GM23248 (cell line): ENCODE measurements around the gene GADD45G. TPM values are rescaled to one million over a fixed set of nuclear protein-coding genes. Genes with fewer than 3 reads are reported as not detected.

Experiments used
- DNase-seq: peaks from one replicate; pipeline ENCODE4 v3.0.0-alpha.2; 2015
- H2AFZ ChIP-seq: fragments of 200-600 bp; sonication (generic); 2 replicates; pipeline ENCODE4 v1.6.1; 2016; ENCODE audit warnings: antibody characterized with exemption
- H3F3A ChIP-seq: fragments of 200-600 bp; sonication (generic); 2 replicates; pipeline ENCODE4 v1.6.1; 2016; ENCODE audit warnings: mild to moderate bottlenecking, antibody characterized with exemption, mixed run types; ENCODE audit not compliant: insufficient read depth
- H3K27ac ChIP-seq: fragments of 200-600 bp; sonication (generic); 2 replicates; pipeline ENCODE4 v1.5.1; 2016; ENCODE audit warnings: mild to moderate bottlenecking
- H3K27me3 ChIP-seq: fragments of 200-600 bp; sonication (generic); replicated peaks from 2 replicates; pipeline ENCODE4 v1.6.1; 2016; ENCODE audit warnings: mild to moderate bottlenecking; ENCODE audit not compliant: insufficient read depth
- H3K36me3 ChIP-seq: fragments of 200-600 bp; sonication (generic); 2 replicates; pipeline ENCODE4 v1.6.1; 2016; ENCODE audit warnings: low read depth, mild to moderate bottlenecking
- H3K4me1 ChIP-seq: fragments of 200-600 bp; sonication (generic); 2 replicates; pipeline ENCODE4 v1.6.1; 2016; ENCODE audit warnings: mild to moderate bottlenecking; ENCODE audit not compliant: insufficient read depth
- H3K4me2 ChIP-seq: fragments of 200-600 bp; sonication (generic); one replicate; pipeline ENCODE4 v1.6.1; 2016; ENCODE audit warnings: mild to moderate bottlenecking; ENCODE audit not compliant: unreplicated experiment
- H3K4me3 ChIP-seq: fragments of 200-600 bp; sonication (generic); 2 replicates; pipeline ENCODE4 v1.5.1; 2016; ENCODE audit warnings: mild to moderate bottlenecking
- H3K79me2 ChIP-seq: fragments of 200-600 bp; sonication (generic); 2 replicates; pipeline ENCODE4 v1.6.1; 2016; ENCODE audit warnings: mild to moderate bottlenecking; ENCODE audit not compliant: insufficient read depth
- H3K9ac ChIP-seq: fragments of 200-600 bp; sonication (generic); 2 replicates; pipeline ENCODE4 v1.6.1; 2016; ENCODE audit warnings: mild to moderate bottlenecking
- H3K9me2 ChIP-seq: fragments of 200-600 bp; sonication (generic); 2 replicates; pipeline ENCODE4 v1.6.1; 2016; ENCODE audit warnings: mixed run types, mild to moderate bottlenecking, moderate library complexity; ENCODE audit not compliant: insufficient read depth
- H3K9me3 ChIP-seq: fragments of 200-600 bp; sonication (generic); one replicate; pipeline ENCODE4 v1.6.1; 2017; ENCODE audit warnings: low read depth
- H4K20me1 ChIP-seq: fragments of 200-600 bp; sonication (generic); 2 replicates; pipeline ENCODE4 v1.6.0; 2016; ENCODE audit not compliant: insufficient read depth
- EZH2 ChIP-seq: fragments of 200-600 bp; sonication (generic); IDR thresholded peaks from 2 replicates; pipeline ENCODE4 v1.6.1; 2018; ENCODE audit warnings: antibody characterized with exemption, mild to moderate bottlenecking; ENCODE audit not compliant: insufficient read depth, poor library complexity, severe bottlenecking
- EZH2phosphoT487 ChIP-seq: fragments of 200-600 bp; sonication (generic); IDR thresholded peaks from 2 replicates; pipeline ENCODE4 v1.6.1; 2018; ENCODE audit warnings: antibody characterized with exemption, moderate library complexity, mild to moderate bottlenecking, low read depth; ENCODE audit not compliant: insufficient read depth
- WGBS, 2 experiments: methylation state at CpG; one replicate each; pipeline ENCODE4 v1.1.6; 2015 to 2017; ENCODE audit warnings: low lambda C conversion rate in 2 of 2, low coverage in 1 of 2; ENCODE audit errors: missing lambda C conversion rate in 2 of 2; 5-methylcytosine and 5-hydroxymethylcytosine counted together
- in situ Hi-C: fragments of 300-500 bp; cut with MboI; formaldehyde crosslinking; loops from 2 replicates; pipeline ENCODE4 v1.15.0; 2020
- polyA plus RNA-seq: library from polyadenylated mRNA; unstranded; fragments of >200 nt; fragmentation: Nextera tagmentation; extraction: Ambion mirVana; gene quantifications from 2 replicates; pipeline ENCODE4 v1.2.1, GENCODE V29; 2016
- total RNA-seq: library from RNA; depleted of rRNA; stranded (reverse); fragments of >200 nt; shearing (Covaris generic); gene quantifications from 2 replicates; pipeline ENCODE4 v1.2.3, GENCODE V29; 2014

Gene GADD45G
- total and polyA plus RNA-seq, 2 experiments from 2014 or later, result 0.54 to 1.2 TPM

DNA sequence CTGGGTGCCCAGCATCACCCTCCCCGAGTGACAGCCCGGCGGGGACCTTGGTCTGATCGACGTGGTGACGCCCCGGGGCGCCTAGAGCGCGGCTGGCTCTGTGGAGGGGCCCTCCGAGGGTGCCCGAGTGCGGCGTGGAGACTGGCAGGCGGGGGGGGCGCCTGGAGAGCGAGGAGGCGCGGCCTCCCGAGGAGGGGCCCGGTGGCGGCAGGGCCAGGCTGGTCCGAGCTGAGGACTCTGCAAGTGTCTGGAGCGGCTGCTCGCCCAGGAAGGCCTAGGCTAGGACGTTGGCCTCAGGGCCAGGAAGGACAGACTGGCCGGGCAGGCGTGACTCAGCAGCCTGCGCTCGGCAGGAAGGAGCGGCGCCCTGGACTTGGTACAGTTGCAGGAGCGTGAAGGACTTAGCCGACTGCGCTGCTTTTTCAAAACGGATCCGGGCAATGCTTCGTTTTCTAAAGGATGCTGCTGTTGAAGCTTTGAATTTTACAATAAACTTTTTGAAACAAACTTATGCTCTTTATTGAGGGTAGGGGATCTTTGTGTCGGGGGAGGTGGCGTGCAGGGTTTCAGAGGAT lies 1.3 kb downstream of the GADD45G start:
- H3K4me1 ChIP-seq, result peaks cover 25% of the 10 kb centered on the region; the same call in 1 of the 2 replicates
- TF ChIP-seq EZH2phosphoT487, result no peak
- TF ChIP-seq EZH2, result no peak
- 2 to 3% methylated on average over 37 to 38 of the region's 40 CpGs for WGBS, 2 experiments
- no peaks in the 10 kb centered on the region for H3K9me2 ChIP-seq
- H3K9me3 ChIP-seq, result no peaks in the 10 kb centered on the region
- peak overlapping the region; percentile 71 for H3K4me2 ChIP-seq
- peak overlapping the region; percentile 69 for H3K9ac ChIP-seq
- in situ Hi-C loops, result no loop called here
- H3F3A ChIP-seq, result peaks cover 13% of the 10 kb centered on the region
- no peaks in the 10 kb centered on the region for H3K36me3 ChIP-seq
- H3K4me3 ChIP-seq, result peak overlapping the region; percentile 63
- peak overlapping the region; percentile 83 for H2AFZ ChIP-seq
- peak; percentile 93 for DNase-seq
- no peaks in the 10 kb centered on the region for H4K20me1 ChIP-seq
- H3K79me2 ChIP-seq, result no peaks in the 10 kb centered on the region
- peak overlapping the region; percentile 58 for H3K27ac ChIP-seq
- no peaks in the 10 kb centered on the region for H3K27me3 ChIP-seq

- H3K27me3 ChIP-seq, result no peaks in the 10 kb centered on the region
- no peaks in the 10 kb centered on the region for H3K36me3 ChIP-seq
- no peaks in the 10 kb centered on the region for H3K79me2 ChIP-seq
- H4K20me1 ChIP-seq, result no peaks in the 10 kb centered on the region
- peak; percentile 75 for DNase-seq
- H3K4me1 ChIP-seq, result peaks cover 25% of the 10 kb centered on the region; the same call in 1 of the 2 replicates
- peak overlapping the region; percentile 58 for H3K27ac ChIP-seq
- 11 to 28% methylated on average over 5 to 7 of the region's 7 CpGs for WGBS, 2 experiments
- no peaks in the 10 kb centered on the region for H3K9me2 ChIP-seq
- H3K4me2 ChIP-seq, result peak overlapping the region; percentile 71
- TF ChIP-seq EZH2phosphoT487 (no peak), EZH2 (no peak)
- peak overlapping the region; percentile 63 for H3K4me3 ChIP-seq
- in situ Hi-C loops, result no loop called here
- peaks cover 13% of the 10 kb centered on the region for H3F3A ChIP-seq
- peak overlapping the region; percentile 83 for H2AFZ ChIP-seq
- H3K9me3 ChIP-seq, result no peaks in the 10 kb centered on the region
- H3K9ac ChIP-seq, result 0 out of 2 replicates have a peak overlapping the region, but pooled peaks have one; percentile 69
These were observed 2.0 kb downstream of the GADD45G start for GRCh38 chr9:89606624-89607311.

- Histone ChIP-seq H3K4me2 (no peak overlapping the region), H3K9me2 (no peaks in the 10 kb centered on the region), H2AFZ (no peak overlapping the region), H3K27me3 (no peaks in the 10 kb centered on the region), H3K9ac (no peak overlapping the region), H3F3A (peaks cover 13% of the 10 kb centered on the region), H3K36me3 (no peaks in the 10 kb centered on the region), H3K4me3 (no peak overlapping the region), H4K20me1 (no peaks in the 10 kb centered on the region), H3K27ac (no peak overlapping the region), H3K4me1 (peaks cover 19% of the 10 kb centered on the region; the same call in 1 of the 2 replicates), H3K9me3 (no peaks in the 10 kb centered on the region), H3K79me2 (no peaks in the 10 kb centered on the region)
- 77 to 89% methylated on average over 3 of the region's 3 CpGs for WGBS, 2 experiments
- in situ Hi-C loops, result no loop called here
- TF ChIP-seq EZH2 (no peak), EZH2phosphoT487 (no peak)
- no peak for DNase-seq
These were observed 4.0 kb downstream of the GADD45G start for GRCh38 chr9:89608641-89609335.

GRCh38 chr9:89609426-89610006 lies 4.7 kb downstream of the GADD45G start:
- H3K27ac ChIP-seq, result no peak overlapping the region
- TF ChIP-seq EZH2phosphoT487, result no peak
- no peak for TF ChIP-seq EZH2
- no peak overlapping the region for H3K4me2 ChIP-seq
- no peaks in the 10 kb centered on the region for H4K20me1 ChIP-seq
- in situ Hi-C loops, result no loop called here
- H2AFZ ChIP-seq, result no peak overlapping the region
- no peak overlapping the region for H3K9ac ChIP-seq
- no peaks in the 10 kb centered on the region for H3K36me3 ChIP-seq
- peaks cover 12% of the 10 kb centered on the region; the same call in 1 of the 2 replicates for H3K4me1 ChIP-seq
- H3K9me2 ChIP-seq, result no peaks in the 10 kb centered on the region
- H3F3A ChIP-seq, result peaks cover 13% of the 10 kb centered on the region
- H3K27me3 ChIP-seq, result no peaks in the 10 kb centered on the region
- no peak for DNase-seq
- WGBS, 2 experiments, result 79 to 80% methylated on average over 8 of the region's 8 CpGs
- no peak overlapping the region for H3K4me3 ChIP-seq
- H3K79me2 ChIP-seq, result no peaks in the 10 kb centered on the region
- H3K9me3 ChIP-seq, result no peaks in the 10 kb centered on the region
